OCI-LY7 (cell line): ENCODE measurements around the gene C2CD4D. TPM values are rescaled to one million over a fixed set of nuclear protein-coding genes. Genes with fewer than 3 reads are reported as not detected.

Experiments used
- BruUV-seq: library from RNA; stranded (reverse); fragments of 400-500 nt; replicated peaks from 2 replicates; lab custom pipeline; 2021; lab: Mats Ljungman, UMichigan
- CTCF ChIA-PET: fragments of 300-600 bp; sonication (Branson Sonifier 250); formaldehyde crosslinking; loops from one replicate; lab custom pipeline; 2022; ENCODE audit warnings: antibody characterized with exemption; ENCODE audit not compliant: unreplicated experiment; lab: Charles Lee
- POLR2A ChIA-PET: fragments of 300-600 bp; sonication (Branson Sonifier 250); formaldehyde crosslinking; loops from one replicate; lab custom pipeline; 2022; ENCODE audit warnings: antibody characterized with exemption; lab: Charles Lee
- DNase-seq: peaks from one replicate; pipeline ENCODE4 v3.0.0-alpha.2; 2015; ENCODE audit warnings: low spot score
- H2AFZ ChIP-seq: fragments of 200-600 bp; sonication (generic), shearing (Covaris generic); 2 replicates; pipeline ENCODE4 v1.6.1; 2014; ENCODE audit warnings: mild to moderate bottlenecking, antibody characterized with exemption, low read length, moderate library complexity
- H3K27ac ChIP-seq: fragments of 200-600 bp; sonication (generic); 2 replicates; pipeline ENCODE4 v1.5.1; 2014; ENCODE audit warnings: mixed run types, low read depth, mild to moderate bottlenecking, moderate library complexity, low read length, inconsistent platforms; ENCODE audit not compliant: poor library complexity, severe bottlenecking
- H3K36me3 ChIP-seq: fragments of 200-600 bp; sonication (generic); 2 replicates; pipeline ENCODE4 v1.6.1; 2014; ENCODE audit warnings: mild to moderate bottlenecking, antibody characterized with exemption, low read length, moderate library complexity, mixed read lengths; ENCODE audit not compliant: insufficient read depth
- H3K4me1 ChIP-seq: fragments of 200-600 bp; sonication (generic); 2 replicates; pipeline ENCODE4 v1.5.1; 2014; ENCODE audit warnings: mild to moderate bottlenecking, low read length; ENCODE audit not compliant: insufficient read depth, poor library complexity, severe bottlenecking
- H3K4me2 ChIP-seq: fragments of 200-600 bp; sonication (generic); 2 replicates; pipeline ENCODE4 v1.6.1; 2014; ENCODE audit warnings: mild to moderate bottlenecking, low read length
- H3K4me3 ChIP-seq: fragments of 200-600 bp; sonication (generic); 2 replicates; pipeline ENCODE4 v1.5.1; 2014; ENCODE audit warnings: mild to moderate bottlenecking, low read depth, low read length; ENCODE audit not compliant: poor library complexity, severe bottlenecking
- H3K79me2 ChIP-seq: fragments of 200-600 bp; sonication (generic); 2 replicates; pipeline ENCODE4 v1.6.1; 2016; ENCODE audit warnings: low read depth, mild to moderate bottlenecking, low read length, moderate library complexity, mixed read lengths; ENCODE audit not compliant: insufficient read depth
- H3K9me2 ChIP-seq: fragments of 200-600 bp; sonication (generic); 2 replicates; pipeline ENCODE4 v1.6.1; 2016; ENCODE audit warnings: mild to moderate bottlenecking, low read length, mixed read lengths; ENCODE audit not compliant: insufficient read depth
- H3K9me3 ChIP-seq: fragments of 200-600 bp; sonication (generic); 2 replicates; pipeline ENCODE4 v1.6.1; 2014; ENCODE audit warnings: mild to moderate bottlenecking, mixed run types, low read length, mixed read lengths
- H4K20me1 ChIP-seq: fragments of 200-600 bp; sonication (generic); 2 replicates; pipeline ENCODE4 v1.6.1; 2014; ENCODE audit warnings: mild to moderate bottlenecking, antibody characterized with exemption, low read length, moderate library complexity, mixed read lengths; ENCODE audit not compliant: insufficient read depth
- CTCF ChIP-seq: fragments of 200-600 bp; sonication (generic); conservative IDR thresholded peaks from 2 replicates; pipeline ENCODE4 v1.5.1; 2014; ENCODE audit warnings: mild to moderate bottlenecking, antibody characterized with exemption, low read length, moderate library complexity, mixed read lengths
- EZH2phosphoT487 ChIP-seq: fragments of 200-600 bp; sonication (generic); IDR thresholded peaks from 2 replicates; pipeline ENCODE4 v1.6.1; 2018; ENCODE audit warnings: low read depth, borderline replicate concordance, mild to moderate bottlenecking, mixed run types, antibody characterized with exemption, low read length, moderate library complexity, mixed read lengths
- intact Hi-C: fragments of 100-400 bp; cut with micrococcal nuclease; formaldehyde crosslinking; loops from one replicate; pipeline ENCODE4 v1.10.0; 2022; ENCODE audit not compliant: unreplicated experiment
- total RNA-seq, 2 experiments: library from RNA; depleted of rRNA in 1 of 2; stranded (reverse); fragments of >200 nt in 1 of 2; shearing (Covaris generic) in 1 of 2; gene quantifications; 2 replicates each; pipeline ENCODE4 v1.2.3, GENCODE V29; 2014 to 2022

The C2CD4D gene
- total RNA-seq, 2 experiments from 2014 or later, result not detected

DNA sequence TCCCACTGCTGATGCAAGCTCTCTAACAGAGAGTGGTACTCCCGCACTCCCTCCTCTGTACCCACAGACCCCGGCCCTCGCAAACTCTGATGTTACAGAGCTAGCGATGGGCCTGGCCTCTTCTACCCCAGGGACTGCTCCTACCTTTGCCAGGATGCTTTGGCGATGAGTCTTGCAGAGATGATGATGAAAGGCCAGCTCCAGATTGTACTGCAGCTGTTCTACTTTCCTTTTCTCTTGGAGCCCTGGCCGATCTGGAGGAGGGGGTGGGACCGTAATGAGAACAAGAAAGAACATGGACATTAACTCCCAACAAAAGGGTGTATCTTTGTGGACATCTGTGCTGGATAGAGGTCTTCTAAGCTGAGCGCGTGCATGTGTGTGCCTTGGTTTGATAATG is 28.4 kb downstream of the C2CD4D start:
- Histone ChIP-seq H3K9me3 (no peaks in the 10 kb centered on the region), H4K20me1 (no peaks in the 10 kb centered on the region), H2AFZ (no peak overlapping the region), H3K79me2 (no peaks in the 10 kb centered on the region), H3K36me3 (no peaks in the 10 kb centered on the region), H3K4me3 (no peak overlapping the region), H3K27ac (no peak overlapping the region), H3K9me2 (no peaks in the 10 kb centered on the region), H3K4me1 (no peaks in the 10 kb centered on the region), H3K4me2 (no peak overlapping the region)
- BruUV-seq, result no TSS peak
- ChIA-PET CTCF (interaction anchor here (0.5 kb wide), 1 partner anchor 26 kb away, joined by 3 read pairs; no protein-coding TSS in a partner anchor), POLR2A (interaction anchor here (0.6 kb wide), 1 partner anchor 9 kb away, joined by 3 read pairs; no protein-coding TSS in a partner anchor)
- TF ChIP-seq EZH2phosphoT487, result no peak
- no peak for TF ChIP-seq CTCF
- intact Hi-C loops, result no loop called here
- no peak for DNase-seq

DNA sequence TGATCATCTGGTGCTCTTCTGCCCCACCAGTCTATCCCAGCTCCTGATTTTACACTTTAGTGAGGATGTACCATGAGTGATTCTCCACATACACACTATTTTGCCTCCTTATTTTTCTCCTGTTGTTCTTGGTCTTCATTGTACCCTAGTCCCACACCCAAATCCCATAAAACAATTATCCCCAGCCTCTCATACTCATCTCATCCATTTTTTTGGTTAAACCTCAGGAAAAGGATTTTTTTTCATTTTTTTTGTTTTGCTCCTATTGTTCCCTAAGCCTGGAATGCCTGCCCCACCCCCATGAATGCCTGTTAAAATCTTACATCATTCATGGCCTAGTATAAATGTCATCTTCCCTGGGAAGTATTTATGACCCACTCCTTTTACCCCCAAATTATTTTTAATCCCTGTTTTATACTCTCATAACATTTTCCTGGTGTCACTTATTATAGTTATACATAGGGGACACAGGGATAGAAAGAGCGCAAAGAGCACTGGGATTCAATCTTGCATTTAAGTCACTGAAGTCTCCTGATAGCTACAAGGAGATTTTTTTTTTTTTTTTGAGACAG is 29.5 kb downstream of the C2CD4D start:
- H4K20me1 ChIP-seq, result no peaks in the 10 kb centered on the region
- H3K4me1 ChIP-seq, result no peaks in the 10 kb centered on the region
- H3K79me2 ChIP-seq, result no peaks in the 10 kb centered on the region
- H3K36me3 ChIP-seq, result no peaks in the 10 kb centered on the region
- no peak overlapping the region for H3K4me2 ChIP-seq
- BruUV-seq, result no TSS peak
- H3K9me2 ChIP-seq, result no peaks in the 10 kb centered on the region
- no peak for DNase-seq
- ChIA-PET CTCF (interaction anchor here (0.9 kb wide), 1 partner anchor 12 kb away, joined by 3 read pairs; no protein-coding TSS in a partner anchor), POLR2A (interaction anchor here (0.7 kb wide), 1 partner anchor 392 kb away, joined by 3 read pairs; no protein-coding TSS in a partner anchor)
- H3K9me3 ChIP-seq, result no peaks in the 10 kb centered on the region
- H2AFZ ChIP-seq, result no peak overlapping the region
- no peak overlapping the region for H3K4me3 ChIP-seq
- TF ChIP-seq CTCF, result no peak
- no peak for TF ChIP-seq EZH2phosphoT487
- H3K27ac ChIP-seq, result no peak overlapping the region
- intact Hi-C loops, result no loop called here
